HepG2 (cell line): ENCODE results near the gene CREG1. TPM values are rescaled to one million over a fixed set of nuclear protein-coding genes. Genes with fewer than 3 reads are reported as not detected.

Source experiments
- ATAC-seq: fragments of 200-7000 bp; cut with Tn5 transposase; 3 replicates; pipeline ENCODE4 v1.9.1; 2020; ENCODE audit warnings: mild to moderate bottlenecking, moderate library complexity
- BruUV-seq: library from RNA; stranded (reverse); fragments of 400-500 nt; replicated peaks from 2 replicates; lab custom pipeline; 2021; lab: Mats Ljungman, UMichigan
- CTCF ChIA-PET: fragments of 300-600 bp; formaldehyde crosslinking; extraction: SDS; loops from one replicate; lab custom pipeline; 2021; ENCODE audit warnings: low total read pairs, inconsistent platforms, low intra/inter-chr PET ratio; lab: Yijun Ruan, JAX
- POLR2A ChIA-PET: fragments of 350-600 bp; sonication (Branson Sonifier 250); formaldehyde crosslinking; loops from one replicate; lab custom pipeline; 2020; ENCODE audit warnings: antibody characterized with exemption, inconsistent platforms; lab: Yijun Ruan, JAX
- DNase-seq: peaks from one replicate; pipeline ENCODE4 v3.0.0-alpha.2; 2015; ENCODE audit warnings: low spot score
- FAIRE-seq: peaks from 3 replicates; lab custom pipeline; 2011; peaks lifted over from hg19 to GRCh38; lab: Jason Lieb, UNC
- H2AFZ ChIP-seq: one replicate; pipeline ENCODE4 v1.6.1; 2011; ENCODE audit warnings: low read length, inconsistent platforms
- H3K27ac ChIP-seq: fragments of 300-600 bp; 3 replicates; pipeline ENCODE4 v1.8.0; 2011; ENCODE audit warnings: mixed run types, mild to moderate bottlenecking, mixed read lengths, low read length, inconsistent platforms; ENCODE audit not compliant: insufficient read depth; ENCODE audit errors: extremely low read length
- H3K27me3 ChIP-seq, 2 experiments: fragments of 200-600 bp in 1 of 2; 2 replicates in 1 of 2; 3 replicates in 1 of 2; pipeline versions ENCODE4 v1.6.0 to v1.8.0; 2011; ENCODE audit warnings: low read length in 2 of 2, mild to moderate bottlenecking in 2 of 2, moderate library complexity in 2 of 2, inconsistent platforms in 1 of 2; ENCODE audit not compliant: insufficient read depth in 2 of 2, control insufficient read depth in 1 of 2
- H3K36me3 ChIP-seq, 2 experiments: fragments of 200-600 bp in 1 of 2; replicated peaks in 1 of 2; 2 replicates in 1 of 2; 3 replicates in 1 of 2; pipeline versions ENCODE4 v1.5.1 to v1.8.0; 2011; ENCODE audit warnings: low read length in 2 of 2, inconsistent platforms in 1 of 2; ENCODE audit not compliant: insufficient read depth in 2 of 2, control insufficient read depth in 1 of 2
- H3K4me1 ChIP-seq: 2 replicates; pipeline ENCODE4 v1.5.1; 2012; ENCODE audit warnings: low read length, inconsistent platforms; ENCODE audit not compliant: insufficient read depth
- H3K4me2 ChIP-seq: 2 replicates; pipeline ENCODE4 v1.6.0; 2011; ENCODE audit warnings: low read depth, low read length, inconsistent platforms
- H3K4me3 ChIP-seq, 3 experiments: fragments of 200-600 bp in 1 of 3; sonication (generic), shearing (Covaris generic) in 1 of 3; replicated peaks in 1 of 3; 2 replicates each; pipeline ENCODE4 v1.5.1; 2011 to 2016; ENCODE audit warnings: low read length in 3 of 3, inconsistent platforms in 2 of 3, low read depth in 2 of 3, mild to moderate bottlenecking in 2 of 3, control low read depth in 1 of 3, mixed read lengths in 1 of 3; ENCODE audit not compliant: insufficient read depth in 1 of 3
- H3K79me2 ChIP-seq: one replicate; pipeline ENCODE4 v1.6.1; 2011; ENCODE audit warnings: low read length, inconsistent platforms; ENCODE audit not compliant: insufficient read depth
- H3K9ac ChIP-seq: 2 replicates; pipeline ENCODE4 v1.6.0; 2011; ENCODE audit warnings: mild to moderate bottlenecking, low read depth, low read length, inconsistent platforms; ENCODE audit not compliant: insufficient read depth
- H3K9me3 ChIP-seq: 2 replicates; pipeline ENCODE4 v1.5.1; 2012; ENCODE audit warnings: mild to moderate bottlenecking, low read length
- H4K20me1 ChIP-seq: 2 replicates; pipeline ENCODE4 v1.6.0; 2011; ENCODE audit warnings: inconsistent platforms, mild to moderate bottlenecking, low read length, moderate library complexity; ENCODE audit not compliant: insufficient read depth
- BCLAF1 ChIP-seq: fragments of 450-650 bp; IDR thresholded peaks from 2 replicates; pipeline ENCODE4 v1.6.1; 2017; ENCODE audit warnings: mild to moderate bottlenecking
- DMTF1 ChIP-seq: sonication (generic); formaldehyde crosslinking; IDR thresholded peaks from 2 replicates; pipeline ENCODE4 v1.4.0; 2020; ENCODE audit warnings: mild to moderate bottlenecking, missing genetic modification reagents
- ETV6 ChIP-seq: sonication (generic); formaldehyde crosslinking; conservative IDR thresholded peaks from 2 replicates; pipeline ENCODE4 v1.4.0; 2020; ENCODE audit warnings: missing genetic modification reagents
- PHF20 ChIP-seq: sonication (generic); formaldehyde crosslinking; IDR thresholded peaks from 2 replicates; pipeline ENCODE4 v1.5.0; 2020; ENCODE audit warnings: mild to moderate bottlenecking, missing genetic modification reagents
- SUZ12 ChIP-seq: fragments of 150-350 bp; IDR thresholded peaks from 2 replicates; pipeline ENCODE4 v1.6.1; 2014; ENCODE audit warnings: low read depth, low read length
- U2AF2 ChIP-seq: fragments of 200-400 bp; formaldehyde crosslinking; IDR thresholded peaks from 2 replicates; pipeline ENCODE4 v1.6.1; 2017; ENCODE audit warnings: low read depth, mild to moderate bottlenecking, low read length
- ZNF143 ChIP-seq: sonication (generic); formaldehyde crosslinking; IDR thresholded peaks from 2 replicates; pipeline ENCODE4 v1.4.0; 2020; ENCODE audit warnings: missing genetic modification reagents
- ZNF333 ChIP-seq: sonication (generic); formaldehyde crosslinking; IDR thresholded peaks from 2 replicates; pipeline ENCODE4 v1.4.0; 2020; ENCODE audit warnings: mild to moderate bottlenecking, missing genetic modification reagents, borderline replicate concordance
- ZNF558 ChIP-seq: sonication (generic); formaldehyde crosslinking; IDR thresholded peaks from 2 replicates; pipeline ENCODE4 v1.9.0; 2022; ENCODE audit warnings: mild to moderate bottlenecking, missing genetic modification reagents, borderline replicate concordance
- ZNF572 ChIP-seq: sonication (generic); formaldehyde crosslinking; IDR thresholded peaks from 2 replicates; pipeline ENCODE4 v1.5.1; 2020; ENCODE audit warnings: mild to moderate bottlenecking, missing genetic modification reagents
- ZNF749 ChIP-seq: sonication (generic); formaldehyde crosslinking; IDR thresholded peaks from 2 replicates; pipeline ENCODE4 v1.8.0; 2022; ENCODE audit warnings: mild to moderate bottlenecking, missing genetic modification reagents, moderate library complexity, borderline replicate concordance
- ZNF777 ChIP-seq: sonication (generic); formaldehyde crosslinking; IDR thresholded peaks from 2 replicates; pipeline ENCODE4 v1.4.0; 2020; ENCODE audit warnings: missing genetic modification reagents
- WGBS: methylation state at CpG from one replicate; pipeline ENCODE4 v1.1.6; 2017; ENCODE audit warnings: low lambda C conversion rate; 5-methylcytosine and 5-hydroxymethylcytosine counted together
- in situ Hi-C: cut with HindIII; loops from 2 replicates; pipeline ENCODE4 v1.10.0; 2017; ENCODE audit warnings: low pct_unique_long_range_greater_than_20kb; ENCODE audit not compliant: extremely low pct_ligation_motif_present
- intact Hi-C: fragments of 100-400 bp; cut with micrococcal nuclease; formaldehyde crosslinking; loops from one replicate; pipeline ENCODE4 v1.10.0; 2022; ENCODE audit not compliant: unreplicated experiment
- polyA plus RNA-seq, 8 experiments: library from polyadenylated mRNA; depleted of rRNA in 3 of 8; stranded (reverse) in 7 of 8; unstranded in 1 of 8; fragments of >200 nt; fragmentation: Illumina TruSeq in 4 of 8; extraction: Trizol in 4 of 8; gene quantifications; 2 replicates each; pipeline versions ENCODE4 v1.2.1 to v1.2.3, GENCODE V29; 2011 to 2016; ENCODE audit warnings: low read depth in 4 of 8, missing spikeins in 1 of 8, mixed read lengths in 1 of 8; ENCODE audit not compliant: insufficient read depth in 1 of 8
- total RNA-seq, 5 experiments: library from RNA; depleted of rRNA; stranded (reverse); fragments of >200 nt; fragmentation: Illumina TruSeq; extraction: Trizol; gene quantifications; 2 replicates each; pipeline ENCODE4 v1.2.3, GENCODE V29; 2016; ENCODE audit warnings: low read depth in 1 of 5

The CREG1 gene
- total and polyA plus RNA-seq, 2 of the 13 experiments (the other 11 are each of a cell fraction or from before 2014, with no cell fraction given): 31.3 to 33.5 TPM

- Histone ChIP-seq H3K36me3 (no peaks in the 10 kb centered on the region), H2AFZ (no peak overlapping the region), H3K4me1 (no peaks in the 10 kb centered on the region), H3K27ac (no peak overlapping the region), H3K9me3 (no peaks in the 10 kb centered on the region), H3K4me2 (no peak overlapping the region), H3K79me2 (no peaks in the 10 kb centered on the region), H3K27me3 (peaks cover 0 to 25% of the 10 kb centered on the region in 2 experiments; a peak in 1 of 5 replicates), H3K4me3 (no peak overlapping the region), H4K20me1 (no peaks in the 10 kb centered on the region), H3K9ac (no peak overlapping the region)
- DNase-seq (no peak), ATAC-seq (no peak), FAIRE-seq (no peak)
- WGBS: 26% methylated on average over 7 of the region's 7 CpGs
- intact Hi-C loops: no loop called here
- POLR2A ChIA-PET: no interaction called here
- TF ChIP-seq PHF20 (no peak), BCLAF1 (no peak), ZNF572 (CRISPR knock-in tag) (no peak), ZNF749 (CRISPR knock-in tag) (no peak), ZNF333 (CRISPR knock-in tag) (no peak), ZNF143 (CRISPR knock-in tag) (no peak), U2AF2 (no peak), ZNF777 (no peak), ETV6 (CRISPR knock-in tag) (no peak), DMTF1 (no peak), ZNF558 (no peak), SUZ12 (no peak)
- CTCF ChIA-PET: no interaction called here
- BruUV-seq: no TSS peak
- in situ Hi-C loops: no loop called here
These were observed 10.2 kb upstream of the CREG1 start for GRCh38 chr1:167563579-167564246.
